Measurements from ENCODE around the gene MROH2A.

The MROH2A gene

GRCh38 chr2:233815861-233816260, 37.7 kb downstream of the MROH2A start:
- intact Hi-C loops (cut with DNase I) = no loop called here
- DNase-seq = no peak

GRCh38 chr2:233816334-233816733, 38.2 kb downstream of the MROH2A start:
- peak in 2 of 42 donors; percentile 4 to 14 for DNase-seq
- intact Hi-C loops (cut with DNase I) = no loop called here

GRCh38 chr2:233816771-233817170, 38.6 kb downstream of the MROH2A start:
- DNase-seq = peak in 4 of 42 donors; percentile 4 to 13 (median 8)
- intact Hi-C loops (cut with DNase I) = no loop called here

GRCh38 chr2:233817361-233817911, 39.3 kb downstream of the MROH2A start:
- intact Hi-C loops (cut with DNase I) = no loop called here
- peak in 7 of 42 donors; percentile 1 to 16 (median 4) for DNase-seq

DNA sequence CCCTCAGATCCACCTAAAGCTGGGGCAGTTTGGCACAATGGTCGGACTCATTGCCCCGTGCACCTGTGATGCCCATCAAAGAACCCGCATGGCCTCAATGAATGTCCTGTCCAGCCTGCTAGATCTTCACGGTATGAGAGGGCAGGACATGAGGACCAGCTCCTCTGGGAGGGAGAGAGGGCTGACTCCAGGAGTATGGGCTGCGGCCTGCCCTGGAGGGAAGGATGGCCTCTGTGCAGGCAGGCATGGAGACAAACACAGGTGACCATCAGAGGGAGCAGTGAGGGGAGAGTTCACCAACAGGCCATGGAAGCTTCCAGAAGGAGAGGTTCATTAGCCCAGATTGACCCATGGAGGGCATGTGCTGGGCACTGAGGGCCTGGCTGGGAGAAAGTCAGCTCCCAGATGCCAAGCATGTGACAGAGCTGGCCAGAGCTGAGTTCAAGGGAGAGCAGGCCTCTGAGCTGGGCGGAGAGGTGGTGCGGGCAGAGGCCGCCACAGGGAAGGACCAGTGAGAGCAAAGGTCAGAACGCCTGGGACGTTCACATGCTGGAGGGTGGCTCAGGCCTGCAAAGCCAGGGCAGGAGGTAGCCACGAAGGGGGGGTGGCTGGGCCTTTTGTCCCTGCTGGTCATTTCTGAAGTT, 40.0 kb downstream of the MROH2A start:
- DNase-seq = peak in 5 of 42 donors; percentile 2 to 23 (median 8)

GRCh38 chr2:233818639-233819621, 40.8 kb downstream of the MROH2A start:
- peak in 6 of 42 donors; percentile 1 to 20 (median 5) for DNase-seq
- intact Hi-C loops (cut with DNase I) = no loop called here

More for the DNA sequence above, 40.0 kb downstream of the MROH2A start:
- intact Hi-C loops (cut with DNase I) = no loop called here

- DNase-seq = peak in 4 of 42 donors; percentile 10 to 29 (median 10)
These were observed 42.0 kb downstream of the MROH2A start for GRCh38 chr2:233819884-233820773.

DNA sequence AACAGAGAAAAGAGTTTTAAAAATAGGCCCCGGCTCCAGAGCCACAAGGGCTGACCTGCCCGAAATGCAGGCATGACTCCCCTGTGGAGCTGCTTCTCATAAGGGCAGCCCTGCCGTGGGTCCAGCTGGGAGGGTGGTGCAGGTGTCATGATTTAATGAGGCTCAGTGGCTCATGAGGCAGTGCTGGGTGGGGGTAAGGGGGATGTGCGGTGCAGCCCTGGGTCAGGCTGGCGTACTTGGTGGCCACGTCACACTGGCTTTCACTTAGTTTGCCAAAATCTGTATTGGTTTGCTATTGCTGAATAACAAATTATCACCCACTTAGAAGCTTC, 42.6 kb downstream of the MROH2A start:
- intact Hi-C loops (cut with DNase I) = no loop called here
- DNase-seq = peak in 4 of 42 donors; percentile 10 to 16 (median 12)

More at GRCh38 chr2:233819884-233820773, 42.0 kb downstream of the MROH2A start:
- intact Hi-C loops (cut with DNase I) = no loop called here

DNA sequence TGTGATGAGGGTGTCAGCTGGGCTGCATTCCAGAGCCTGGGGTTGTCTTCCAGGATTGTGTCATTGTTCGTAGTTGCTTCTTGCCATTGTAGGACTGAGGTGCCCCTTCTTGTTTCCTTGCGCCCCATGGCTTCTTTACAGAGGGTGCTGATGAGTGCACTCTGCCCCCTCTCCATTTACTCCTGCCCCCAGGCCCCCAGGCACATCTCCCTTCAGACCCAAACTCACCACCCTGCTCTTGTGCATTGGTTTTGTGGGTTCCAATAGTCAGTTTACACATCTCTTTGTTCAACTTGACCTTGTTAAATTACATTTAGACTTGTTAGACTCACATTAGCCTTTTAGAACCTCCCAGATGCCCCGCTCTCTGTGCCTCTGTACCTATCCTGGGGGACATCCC, 43.1 kb downstream of the MROH2A start:
- intact Hi-C loops (cut with DNase I) = no loop called here
- DNase-seq = peak in 3 of 42 donors; percentile 4 to 15 (median 5)

DNA sequence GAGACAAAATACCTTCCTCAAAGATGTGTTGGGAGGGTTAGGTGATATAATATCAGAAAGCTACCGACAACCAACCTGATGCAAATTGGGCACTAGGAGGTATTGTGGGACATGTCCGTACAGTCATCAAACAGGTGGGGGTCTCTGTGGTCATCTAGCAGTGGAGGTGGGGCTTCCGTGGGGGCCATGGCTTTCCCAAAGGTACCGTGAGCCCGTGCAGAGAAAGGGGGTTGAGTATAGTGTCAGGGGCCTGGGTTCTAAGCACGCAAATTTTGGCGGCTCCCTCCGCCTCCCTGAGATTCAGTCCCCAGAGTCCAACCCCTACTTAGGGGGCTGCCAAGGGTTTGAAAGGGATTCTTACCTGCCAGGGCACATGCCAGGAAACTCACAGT, 43.6 kb downstream of the MROH2A start:
- intact Hi-C loops (cut with DNase I) = no loop called here
- DNase-seq = peak in 5 of 42 donors; percentile 2 to 21 (median 5)

DNA sequence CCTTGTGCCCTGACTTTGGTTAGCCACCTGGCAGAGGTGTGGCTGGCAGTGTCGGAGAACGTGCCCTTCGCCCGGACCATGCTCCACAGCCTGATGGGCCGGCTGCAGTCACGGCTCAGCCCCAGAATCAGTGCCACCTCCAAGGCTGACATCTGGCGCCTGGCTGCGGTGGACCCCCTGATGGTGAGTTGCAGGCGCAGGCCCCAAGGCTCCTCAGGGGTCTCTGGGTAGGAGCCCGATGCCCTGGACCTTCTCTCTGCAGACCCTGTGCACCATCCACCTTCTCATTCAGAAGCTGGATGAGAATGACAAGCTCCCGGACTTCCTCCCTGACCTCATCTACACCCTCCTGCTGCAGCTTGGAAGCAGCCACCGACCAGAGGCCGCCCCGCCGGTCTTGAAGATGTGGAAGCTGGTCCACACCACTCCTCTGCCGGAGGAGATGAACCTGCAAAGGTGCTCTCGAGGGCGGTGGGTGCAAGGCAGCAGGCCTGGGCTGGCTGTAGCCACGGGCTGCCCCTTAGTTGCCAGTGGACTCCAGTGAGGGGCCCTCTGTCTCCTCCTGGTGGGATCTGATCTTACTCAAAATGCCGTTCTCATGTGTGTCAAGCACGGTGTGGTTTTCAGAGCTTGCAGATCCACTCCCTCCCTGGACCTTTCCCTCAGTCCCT, 44.1 kb downstream of the MROH2A start:
- peak in 8 of 42 donors; percentile 1 to 26 (median 10) for DNase-seq
- intact Hi-C loops (cut with DNase I) = no loop called here

DNA sequence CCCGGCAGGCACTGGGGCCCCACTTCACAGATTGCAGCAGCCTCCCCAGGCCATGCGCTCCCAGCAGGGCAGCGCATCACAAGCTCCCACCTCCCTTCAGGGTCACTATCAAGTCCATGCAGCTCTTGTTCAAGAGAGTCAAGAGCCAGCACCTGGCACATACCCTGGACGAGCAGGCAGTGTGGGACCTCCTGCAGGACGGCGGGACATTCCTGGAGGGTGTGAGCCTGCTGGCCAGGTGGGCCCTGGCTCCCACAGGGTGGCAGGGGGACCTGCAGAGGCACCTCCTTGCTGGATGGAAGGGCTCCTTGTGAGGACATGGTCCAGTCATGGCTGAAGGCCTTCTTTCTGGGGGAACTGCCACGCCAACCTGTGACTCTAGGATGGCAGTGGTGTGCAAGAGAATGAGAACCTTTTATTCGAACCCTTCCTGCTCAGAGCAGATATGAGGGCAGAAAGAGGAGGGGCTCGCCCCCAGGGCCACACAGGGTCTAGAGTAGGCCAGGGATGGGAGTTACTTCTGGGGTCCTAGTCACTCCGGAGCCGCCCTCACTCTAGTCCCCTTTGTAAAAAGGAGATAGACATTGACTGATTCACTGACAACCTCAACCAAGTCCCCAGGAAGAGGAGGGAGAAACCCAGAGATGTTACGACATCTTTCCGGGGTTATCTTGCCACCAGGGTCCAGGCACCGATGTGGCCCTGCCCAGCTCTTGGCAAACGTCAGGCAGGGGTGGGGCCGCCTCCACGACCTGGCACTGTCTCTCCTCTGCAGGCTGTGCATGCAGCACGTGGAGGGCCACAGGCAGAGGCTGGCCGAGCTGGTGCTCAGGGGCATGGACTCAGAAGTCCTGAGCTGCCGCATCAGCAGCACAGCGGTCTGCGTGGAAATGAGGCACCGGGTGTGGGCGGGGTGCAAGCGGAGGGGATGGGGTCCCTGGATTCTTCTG, 44.9 kb downstream of the MROH2A start:
- peak in 9 of 42 donors; percentile 1 to 32 (median 4) for DNase-seq
- intact Hi-C loops (cut with DNase I) = no loop called here

DNA sequence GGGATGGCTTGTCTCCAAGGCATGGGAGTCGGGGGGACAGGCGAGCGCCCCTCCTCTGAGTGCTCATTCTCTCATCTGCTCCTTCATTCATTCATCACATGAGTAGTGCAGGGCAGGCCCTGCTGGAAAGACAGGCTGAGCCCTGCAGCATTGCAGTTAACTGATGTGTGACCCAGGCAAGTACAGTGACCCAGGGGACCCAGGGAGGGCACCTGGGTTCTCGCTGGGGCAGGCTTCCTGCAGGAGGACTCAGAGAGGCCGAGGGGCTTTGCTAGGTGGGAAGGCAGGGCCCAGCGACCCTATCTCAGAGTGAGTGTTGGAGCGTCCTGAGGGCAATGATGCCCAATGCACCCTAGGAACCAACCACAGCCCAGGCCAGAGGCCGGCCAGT, 45.6 kb downstream of the MROH2A start:
- intact Hi-C loops (cut with DNase I) = no loop called here
- peak in 8 of 42 donors; percentile 2 to 18 (median 10) for DNase-seq

- intact Hi-C loops (cut with DNase I) = no loop called here
- peak in 5 of 42 donors; percentile 3 to 22 (median 7) for DNase-seq
These were observed 46.2 kb downstream of the MROH2A start for GRCh38 chr2:233824373-233824772.

DNA sequence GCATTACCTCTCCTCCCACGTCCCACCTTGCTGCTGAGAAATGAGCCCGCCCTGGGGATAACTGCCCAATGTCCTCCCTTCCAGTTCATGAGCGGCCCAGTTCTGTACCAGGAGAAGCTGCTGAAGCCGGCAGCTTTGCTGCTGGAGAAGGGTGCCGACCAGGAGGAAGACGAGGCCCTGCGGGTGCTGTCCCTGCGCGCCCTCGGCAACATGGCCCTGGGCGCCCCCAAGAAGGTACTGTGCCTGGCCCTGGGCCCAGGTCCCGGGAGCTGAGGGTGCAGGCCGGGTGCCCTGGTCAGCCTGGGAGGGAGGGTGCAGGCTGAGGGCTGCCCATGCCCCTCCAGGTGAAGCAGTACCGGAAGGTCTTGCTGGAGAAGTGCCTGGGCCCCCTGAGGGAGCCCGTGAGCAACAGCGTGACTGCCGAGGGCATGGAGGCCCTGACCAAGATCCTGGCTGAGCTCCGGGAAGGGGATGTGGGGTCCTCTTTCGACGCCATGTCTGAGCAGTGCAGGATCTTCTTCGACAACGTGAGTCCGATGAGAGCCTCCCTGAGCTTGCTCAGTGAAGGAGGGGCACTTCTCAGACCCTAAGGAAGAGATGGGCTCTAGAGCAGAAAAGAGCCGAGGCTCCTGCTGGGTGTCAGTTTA, 50.5 kb downstream of the MROH2A start:
- intact Hi-C loops (cut with DNase I) = no loop called here
- DNase-seq = peak in 8 of 42 donors; percentile 0 to 24 (median 14)
